Fibroblast of mammary gland (primary cell): ENCODE results near the gene ASB14.
"Not testable (repeated sequence)": the region's sequence is repeated elsewhere in the genome, so short reads cannot be mapped to it uniquely, and the experiment has no call there.

ENCODE experiments used
- DNase-seq: peaks from one replicate; pipeline ENCODE4 v3.0.0-alpha.2; 2010; ENCODE audit warnings: low read depth
- H3K4me3 ChIP-seq: 2 replicates; pipeline ENCODE4 v1.5.1; 2011; ENCODE audit warnings: low read depth, mild to moderate bottlenecking, low read length, moderate library complexity; ENCODE audit not compliant: control insufficient read depth
- CTCF ChIP-seq: conservative IDR thresholded peaks from 2 replicates; pipeline ENCODE4 v1.5.1; 2011; ENCODE audit warnings: low read depth, low read length, inconsistent platforms; ENCODE audit not compliant: control insufficient read depth, insufficient read depth

Gene ASB14

GRCh38 chr3:57309769-57310360 is 17.4 kb upstream of the ASB14 start:
- TF ChIP-seq CTCF, result no peak
- no peak overlapping the region for H3K4me3 ChIP-seq
- DNase-seq, result no peak

GRCh38 chr3:57303520-57303919 is 11.0 kb upstream of the ASB14 start:
- not testable (repeated sequence) for H3K4me3 ChIP-seq
- peak; percentile 25 for DNase-seq

GRCh38 chr3:57298041-57298440 is 5.6 kb upstream of the ASB14 start:
- no peak overlapping the region for H3K4me3 ChIP-seq
- peak; percentile 23 for TF ChIP-seq CTCF
- DNase-seq, result peak; percentile 58

GRCh38 chr3:57292897-57293526 is 527 bp upstream of the ASB14 start:
- no peak overlapping the region for H3K4me3 ChIP-seq
- TF ChIP-seq CTCF, result no peak
- no peak for DNase-seq

GRCh38 chr3:57288403-57288802 is 4.1 kb downstream of the ASB14 start:
- no peak overlapping the region for H3K4me3 ChIP-seq
- no peak for TF ChIP-seq CTCF
- no peak for DNase-seq

- DNase-seq, result no peak
- TF ChIP-seq CTCF, result no peak
- H3K4me3 ChIP-seq, result no peak overlapping the region
Measured at GRCh38 chr3:57287205-57287604, 5.3 kb downstream of the ASB14 start.

GRCh38 chr3:57283334-57283733 is 9.2 kb downstream of the ASB14 start:
- TF ChIP-seq CTCF, result no peak
- no peak for DNase-seq
- no peak overlapping the region for H3K4me3 ChIP-seq
